D721Med (cell line): Measurements from ENCODE around the gene PXDN.

Experiments
- DNase-seq: peaks from one replicate; pipeline ENCODE4 v3.0.0; 2011; ENCODE audit warnings: low spot score; ENCODE audit not compliant: insufficient read length
- FAIRE-seq: peaks from 2 replicates; lab custom pipeline; 2011; peaks lifted over from hg19 to GRCh38; lab: Jason Lieb, UNC
- TF ChIP-seq, protein P1 (sequence below): IDR thresholded peaks from 2 replicates; pipeline ENCODE4 v1.5.1; 2012; ENCODE audit warnings: mild to moderate bottlenecking, control low read depth; ENCODE audit not compliant: insufficient read depth; ENCODE audit errors: missing control alignments

Gene PXDN

DNA sequence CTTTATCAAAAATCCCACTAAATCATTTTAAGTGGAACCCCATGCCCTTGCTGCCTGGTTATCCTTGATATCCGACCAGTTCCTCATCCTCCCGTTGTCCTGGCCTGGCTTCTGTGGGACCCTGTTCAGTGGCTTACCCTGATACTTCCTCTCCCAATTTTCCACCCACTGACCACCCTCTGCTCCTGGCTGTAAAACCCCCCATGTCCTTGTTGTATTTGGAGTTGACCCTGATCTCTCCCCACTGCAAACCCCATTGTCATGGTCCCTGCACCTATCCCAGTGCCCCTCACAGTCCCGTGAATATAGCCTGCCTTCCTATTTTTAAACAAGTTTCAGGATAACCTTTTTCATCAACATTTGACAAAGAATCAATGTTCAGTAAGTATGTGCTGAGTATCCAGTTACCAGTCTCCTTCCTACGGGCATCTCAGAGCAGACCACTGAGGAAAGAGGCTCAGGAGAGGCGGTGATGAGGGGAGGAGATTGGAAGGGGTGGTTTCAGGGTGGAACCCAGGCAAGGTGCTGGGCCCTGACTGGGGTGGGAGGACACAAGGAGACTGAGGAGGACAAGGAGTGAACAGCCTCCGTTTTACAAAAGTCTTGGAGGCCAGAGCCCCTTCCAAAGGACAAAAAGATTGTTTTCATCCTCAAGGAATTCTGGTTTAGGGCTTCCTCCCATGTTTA is 131.8 kb downstream of the PXDN start:
- DNase-seq (no peak), FAIRE-seq (no peak)
- TF ChIP-seq, protein P1, sequence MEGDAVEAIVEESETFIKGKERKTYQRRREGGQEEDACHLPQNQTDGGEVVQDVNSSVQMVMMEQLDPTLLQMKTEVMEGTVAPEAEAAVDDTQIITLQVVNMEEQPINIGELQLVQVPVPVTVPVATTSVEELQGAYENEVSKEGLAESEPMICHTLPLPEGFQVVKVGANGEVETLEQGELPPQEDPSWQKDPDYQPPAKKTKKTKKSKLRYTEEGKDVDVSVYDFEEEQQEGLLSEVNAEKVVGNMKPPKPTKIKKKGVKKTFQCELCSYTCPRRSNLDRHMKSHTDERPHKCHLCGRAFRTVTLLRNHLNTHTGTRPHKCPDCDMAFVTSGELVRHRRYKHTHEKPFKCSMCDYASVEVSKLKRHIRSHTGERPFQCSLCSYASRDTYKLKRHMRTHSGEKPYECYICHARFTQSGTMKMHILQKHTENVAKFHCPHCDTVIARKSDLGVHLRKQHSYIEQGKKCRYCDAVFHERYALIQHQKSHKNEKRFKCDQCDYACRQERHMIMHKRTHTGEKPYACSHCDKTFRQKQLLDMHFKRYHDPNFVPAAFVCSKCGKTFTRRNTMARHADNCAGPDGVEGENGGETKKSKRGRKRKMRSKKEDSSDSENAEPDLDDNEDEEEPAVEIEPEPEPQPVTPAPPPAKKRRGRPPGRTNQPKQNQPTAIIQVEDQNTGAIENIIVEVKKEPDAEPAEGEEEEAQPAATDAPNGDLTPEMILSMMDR = no peak

DNA sequence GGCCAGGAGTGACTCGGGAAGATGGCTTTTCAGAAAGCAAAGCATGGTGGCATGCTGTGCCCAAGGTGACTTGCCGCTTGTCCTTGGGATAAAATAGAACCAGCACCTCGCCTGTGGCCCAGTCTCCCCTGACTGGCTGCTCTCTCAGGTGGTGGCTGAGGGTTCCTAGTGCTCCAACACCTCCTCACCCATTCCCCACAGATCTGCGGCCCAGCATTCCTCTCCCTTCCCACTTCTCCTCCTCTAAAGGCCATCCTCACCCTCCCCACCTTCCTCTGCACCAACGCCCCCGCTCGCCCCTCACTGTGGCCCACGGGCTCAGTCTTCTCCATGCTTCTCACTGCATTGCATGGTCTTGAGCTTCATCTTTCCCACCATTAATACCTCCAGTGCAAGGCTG is 132.4 kb downstream of the PXDN start:
- FAIRE-seq (no peak), DNase-seq (no peak)
- TF ChIP-seq, protein P1 = no peak

DNA sequence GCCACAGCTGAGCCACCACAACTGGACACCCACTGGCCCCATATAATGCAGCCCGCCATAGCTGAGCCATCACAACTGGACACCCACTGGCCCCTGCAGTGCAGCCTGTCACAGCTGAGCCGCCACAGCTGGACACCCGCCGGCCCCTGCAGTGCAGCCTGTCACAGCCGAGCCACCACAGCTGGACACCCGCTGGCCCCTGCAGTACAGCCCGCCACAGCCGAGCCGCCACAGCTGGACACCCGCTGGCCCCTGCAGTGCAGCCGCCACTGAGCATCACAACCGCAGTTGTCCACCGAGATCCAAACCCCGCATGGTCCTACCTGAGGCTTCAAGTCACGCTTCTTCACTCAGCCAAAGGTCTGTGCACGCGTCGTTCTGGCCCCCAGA is 134.2 kb downstream of the PXDN start:
- DNase-seq = no peak
- FAIRE-seq = no peak
- TF ChIP-seq, protein P1 = no peak

DNA sequence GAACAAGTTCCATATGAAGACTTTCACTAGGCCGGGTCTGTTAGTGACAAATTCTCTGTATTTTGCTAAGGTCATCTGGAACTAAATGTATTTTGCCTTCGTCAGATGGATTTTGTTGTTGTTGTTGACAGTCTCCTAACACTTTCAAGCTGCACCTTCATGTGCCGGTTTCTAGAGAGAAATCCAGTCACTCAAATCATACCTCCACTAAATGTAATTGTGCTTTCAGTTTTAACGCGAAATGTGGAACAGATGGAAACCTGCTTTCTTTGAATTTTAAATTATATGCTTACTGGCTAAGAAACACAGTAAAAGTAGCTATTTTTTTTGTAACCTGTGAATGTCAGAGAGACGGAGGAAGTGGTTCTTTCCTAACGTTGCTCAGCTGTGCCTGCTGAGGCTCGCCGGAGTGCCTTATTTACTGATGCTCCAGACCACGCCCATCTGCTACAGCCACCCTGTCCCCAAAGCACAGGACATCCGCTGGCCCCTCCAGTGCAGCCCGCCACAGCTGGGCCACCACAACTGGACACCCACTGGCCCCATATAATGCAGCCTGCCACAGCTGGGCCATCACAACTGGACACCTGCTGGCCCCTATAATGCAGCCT is 134.7 kb downstream of the PXDN start:
- FAIRE-seq (no peak), DNase-seq (no peak)
- TF ChIP-seq, protein P1 = no peak

DNA sequence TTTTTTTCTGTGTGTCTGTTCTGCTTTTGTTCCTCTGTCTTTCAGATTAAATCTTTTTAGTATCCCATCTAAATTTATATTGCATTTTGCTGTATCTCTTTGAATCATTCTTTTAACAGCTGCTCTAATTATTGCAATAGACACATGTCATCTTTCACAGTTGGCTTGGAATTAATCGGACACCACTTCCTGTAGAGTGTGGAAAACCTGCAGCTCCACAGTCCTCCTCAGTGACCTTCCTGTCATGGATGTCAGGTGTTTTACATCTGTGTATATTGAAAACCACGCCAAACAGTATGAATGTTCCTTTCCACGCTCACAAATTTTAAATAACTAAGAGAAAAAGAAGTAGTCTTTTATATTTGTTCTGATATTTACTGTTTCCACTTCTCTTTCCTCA is 135.3 kb downstream of the PXDN start:
- FAIRE-seq = no peak

DNA sequence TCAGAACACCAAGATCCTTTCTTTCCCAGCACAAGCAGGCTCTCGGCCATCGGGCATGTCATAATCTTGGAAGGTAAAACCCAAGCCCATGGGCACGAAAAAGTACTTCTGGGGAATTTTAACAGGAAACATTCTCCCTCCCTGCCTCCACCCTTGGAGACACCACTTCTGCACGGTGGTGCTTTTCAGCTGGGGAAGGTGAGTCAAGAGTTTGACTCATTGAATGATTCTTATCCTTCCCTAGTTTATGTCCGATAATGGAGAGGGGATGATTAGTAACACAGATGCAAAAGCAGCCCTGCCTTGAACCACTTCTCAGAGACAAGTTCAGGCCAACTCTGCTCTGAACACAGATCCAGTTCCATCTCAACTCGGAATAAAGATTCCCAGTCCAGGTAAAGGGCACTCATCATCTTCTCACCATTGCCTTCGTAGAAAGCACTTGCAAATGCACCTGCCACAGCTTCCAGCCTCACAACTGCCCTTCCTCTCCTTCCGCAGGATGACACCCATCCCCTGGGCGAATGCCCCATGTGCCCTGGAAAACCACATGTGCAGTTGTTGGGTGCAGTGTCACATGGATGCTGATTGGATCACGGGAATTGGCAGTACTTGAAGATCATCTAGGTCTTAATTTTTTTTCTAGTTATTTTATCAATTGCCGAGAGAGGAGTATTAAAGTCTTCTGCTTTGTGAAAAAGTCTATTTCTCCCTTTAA is 136.2 kb downstream of the PXDN start:
- DNase-seq (no peak), FAIRE-seq (no peak)
- TF ChIP-seq, protein P1 = no peak

More for the DNA sequence above, 135.3 kb downstream of the PXDN start:
- TF ChIP-seq, protein P1 = no peak
- no peak for DNase-seq
